ENCODE results near the gene OR2F2.

The OR2F2 gene

GRCh38 chr7:143947111-143947510 is 12.1 kb downstream of the OR2F2 start:
- TF ChIP-seq CTCF (conservative IDR thresholded peaks at IDR 0.05), result no peak
- H3K27ac ChIP-seq, result no peak overlapping the region

- no peak for TF ChIP-seq CTCF (conservative IDR thresholded peaks at IDR 0.05)
Observed at GRCh38 chr7:143948733-143949132, 13.7 kb downstream of the OR2F2 start.

GRCh38 chr7:143953421-143953820 is 18.4 kb downstream of the OR2F2 start:
- TF ChIP-seq CTCF (conservative IDR thresholded peaks at IDR 0.05), result no peak
- H3K27ac ChIP-seq, result no peak overlapping the region

More at GRCh38 chr7:143948733-143949132, 13.7 kb downstream of the OR2F2 start:
- H3K27ac ChIP-seq, result no peak overlapping the region

GRCh38 chr7:143954135-143954534 is 19.1 kb downstream of the OR2F2 start:
- no peak overlapping the region for H3K27ac ChIP-seq
- no peak for TF ChIP-seq CTCF (conservative IDR thresholded peaks at IDR 0.05)

GRCh38 chr7:143954544-143954943 is 19.5 kb downstream of the OR2F2 start, which contains the start of gene OR2F1:
Gene OR2F1 (plus strand): TSS chr7:143954844. CDS start chr7:143959971, 5,127 bp downstream.
- no peak within 1 kb of the TSS for H3K27ac ChIP-seq
- TF ChIP-seq CTCF (conservative IDR thresholded peaks at IDR 0.05), result no peak

- no peak overlapping the region for H3K27ac ChIP-seq
- TF ChIP-seq CTCF (conservative IDR thresholded peaks at IDR 0.05), result no peak
Observed at GRCh38 chr7:143958781-143959180, 23.7 kb downstream of the OR2F2 start.

GRCh38 chr7:143960813-143961610 is 26.0 kb downstream of the OR2F2 start:
- no peak overlapping the region for H3K27ac ChIP-seq

More at GRCh38 chr7:143960813-143961610, 26.0 kb downstream of the OR2F2 start:
- TF ChIP-seq CTCF (conservative IDR thresholded peaks at IDR 0.05), result no peak
